Activated CD4-positive, alpha-beta T cell treated with anti-CD3 and anti-CD28 coated beads, Interleukin-2, amount 50 U/mL, for 48 hours (primary cell): ENCODE measurements around the gene GRB14.
"Not testable (repeated sequence)": the region's sequence is repeated elsewhere in the genome, so short reads cannot be mapped to it uniquely, and the experiment has no call there.

Experiments used
- DNase-seq, 2 experiments: peaks; one replicate each; pipeline ENCODE4 v3.0.0-alpha.2; 2020

The GRB14 gene

DNA sequence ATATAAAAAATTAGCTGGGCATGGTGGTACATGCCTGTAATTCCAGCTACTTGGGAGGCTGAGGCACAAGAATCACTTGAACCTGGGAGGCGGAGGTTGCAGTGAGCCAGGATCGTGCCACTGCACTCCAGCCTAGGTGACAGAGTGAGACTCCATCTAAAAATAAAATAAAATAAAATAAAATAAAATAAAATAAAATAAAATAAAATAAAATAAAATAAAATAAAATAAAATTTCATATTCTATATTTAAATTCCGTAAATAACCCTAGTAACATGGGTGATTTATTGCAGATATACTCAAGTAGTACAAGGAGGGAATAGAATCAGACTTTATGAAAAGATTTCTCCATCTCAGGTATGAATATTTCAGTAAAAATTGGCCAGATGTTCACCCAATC is 71.6 kb downstream of the GRB14 start:
- DNase-seq, result not testable (repeated sequence)

DNA sequence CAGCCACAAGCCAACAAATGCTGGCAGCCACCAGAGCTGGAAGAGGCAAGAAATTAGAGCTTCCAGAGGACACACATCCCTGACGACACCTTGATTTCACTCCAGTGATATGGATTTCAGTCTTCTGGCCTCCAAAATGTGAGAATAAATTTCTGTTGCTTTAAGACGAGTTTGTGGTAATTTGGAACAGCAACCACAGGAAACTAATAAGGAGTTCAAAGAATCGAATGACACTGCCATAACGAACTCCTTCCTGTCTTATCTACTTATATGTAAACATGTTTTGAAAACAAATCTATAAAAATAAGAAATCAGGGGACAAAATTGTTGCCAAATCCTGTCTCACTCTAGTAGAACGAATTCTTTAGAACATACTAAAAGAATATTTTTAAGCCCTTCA is 75.8 kb downstream of the GRB14 start:
- no peak for DNase-seq

DNA sequence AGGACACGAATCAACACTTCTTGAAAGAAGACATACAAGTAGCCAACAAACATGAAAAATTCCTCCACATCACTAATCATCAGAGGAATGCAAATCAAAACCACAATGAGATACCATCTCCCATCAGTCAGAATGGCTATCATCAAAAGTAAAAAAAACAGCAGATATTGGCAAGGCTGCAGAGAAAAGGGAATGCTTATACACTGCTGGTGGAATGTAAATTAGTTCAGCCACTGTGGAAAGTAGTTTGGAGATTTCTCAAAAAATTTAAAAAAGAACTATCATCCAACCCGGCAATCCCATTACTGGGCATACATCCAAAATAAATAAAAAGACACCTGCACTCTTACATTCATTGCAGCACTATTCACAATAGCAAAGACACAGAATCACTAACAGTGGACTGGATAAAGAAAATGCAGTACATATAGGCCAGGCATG is 78.7 kb downstream of the GRB14 start:
- no peak for DNase-seq

DNA sequence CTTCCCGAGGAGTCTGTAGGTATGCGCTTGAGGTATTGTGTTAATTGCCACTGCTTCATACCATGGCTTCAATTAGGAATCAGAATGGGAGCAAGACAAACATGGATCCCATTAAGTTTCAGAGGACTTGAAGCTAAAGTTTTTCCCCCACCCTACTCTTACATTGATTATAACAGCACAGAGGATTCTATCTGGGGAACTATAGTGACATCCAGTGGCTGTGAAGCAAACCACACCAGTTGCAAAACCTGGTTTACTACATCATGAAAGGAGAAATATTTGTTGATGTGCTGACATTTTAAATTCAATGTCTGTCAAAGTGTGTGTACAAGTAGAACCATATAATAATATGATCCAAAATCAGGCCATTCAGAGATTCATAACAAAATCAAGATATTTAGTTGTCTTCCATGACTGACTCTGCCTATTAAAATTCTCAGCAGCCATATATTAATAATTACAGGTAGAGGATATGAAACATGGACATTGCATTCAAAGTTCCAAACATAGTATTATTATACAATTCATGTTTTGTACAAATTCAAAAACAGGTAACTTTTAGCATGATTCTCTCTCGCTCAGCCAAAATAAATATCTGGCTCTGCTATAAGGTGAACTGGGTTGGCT is 82.9 kb downstream of the GRB14 start:
- DNase-seq, result no peak

DNA sequence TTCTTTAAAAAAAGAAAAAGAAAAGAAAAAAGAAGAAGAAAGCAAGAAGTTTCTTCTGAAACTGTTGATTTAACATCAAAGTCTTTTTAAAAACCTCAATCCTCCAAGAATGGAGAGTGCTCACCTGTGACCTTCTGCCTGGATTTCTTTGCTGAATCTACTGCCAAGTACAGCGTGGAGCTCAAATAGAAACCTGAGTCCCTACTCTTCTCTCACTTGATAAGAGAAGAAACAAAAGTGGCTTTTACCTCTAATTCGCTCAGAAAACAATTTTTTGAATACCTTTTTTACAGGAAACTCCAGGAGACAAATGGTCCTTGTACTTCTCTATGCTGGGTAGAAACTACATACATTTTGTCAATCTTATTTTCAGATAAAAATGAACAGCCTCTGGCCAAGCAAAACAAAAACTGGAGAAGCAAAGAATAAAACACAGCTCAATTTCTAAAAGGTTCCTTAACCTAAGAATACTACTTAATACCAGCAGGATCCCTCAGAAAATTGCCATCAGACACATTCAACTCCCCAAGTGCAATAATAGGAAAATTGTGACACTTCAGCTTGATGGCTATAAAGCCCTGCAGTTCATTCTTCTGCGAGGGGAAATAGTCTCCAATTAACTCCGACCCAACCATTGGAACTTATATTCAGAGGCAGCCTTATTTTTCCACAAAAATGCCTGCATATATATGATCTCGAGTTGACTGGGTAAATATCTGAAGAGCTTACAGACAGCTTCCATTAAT is 85.8 kb downstream of the GRB14 start:
- DNase-seq, result no peak

DNA sequence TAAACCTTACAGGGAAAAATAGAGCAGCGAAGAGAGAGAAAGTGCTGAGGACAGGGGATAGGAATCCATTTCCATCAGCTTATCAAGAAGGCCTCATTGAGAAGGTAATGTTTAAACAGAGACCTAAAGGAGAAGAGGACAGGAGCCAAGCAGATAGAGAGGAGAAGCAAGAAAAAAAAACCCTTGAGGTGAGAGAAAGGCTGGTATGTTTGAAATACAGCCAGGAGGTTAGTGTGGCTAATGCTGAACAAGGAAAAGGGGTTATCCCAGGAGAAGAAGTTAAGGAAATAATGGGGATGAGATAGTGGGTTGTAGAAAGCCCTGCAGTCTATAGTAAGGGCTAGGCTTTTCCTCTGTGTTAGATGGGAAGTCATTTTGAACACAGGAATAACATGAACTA is 90.8 kb downstream of the GRB14 start:
- DNase-seq, result no peak

DNA sequence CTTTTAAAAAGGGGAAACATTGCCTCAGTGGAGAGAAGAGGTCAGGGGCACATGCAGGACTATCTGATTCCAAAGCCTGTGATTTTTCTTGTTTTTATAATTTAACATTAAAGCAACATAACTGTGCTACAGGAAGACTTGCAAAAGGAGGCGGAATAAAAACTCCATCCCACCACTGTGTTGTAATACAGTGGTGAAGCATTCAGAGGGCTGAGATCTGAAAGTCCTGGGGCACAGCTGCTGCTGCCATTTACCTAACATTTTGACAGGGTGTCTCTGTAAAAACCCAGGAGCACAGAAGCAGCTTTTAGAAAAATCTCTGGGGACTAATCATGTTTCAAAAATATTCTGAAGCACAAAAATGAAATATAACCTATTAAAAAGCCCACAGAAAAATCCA is 97.6 kb downstream of the GRB14 start:
- DNase-seq, result no peak

DNA sequence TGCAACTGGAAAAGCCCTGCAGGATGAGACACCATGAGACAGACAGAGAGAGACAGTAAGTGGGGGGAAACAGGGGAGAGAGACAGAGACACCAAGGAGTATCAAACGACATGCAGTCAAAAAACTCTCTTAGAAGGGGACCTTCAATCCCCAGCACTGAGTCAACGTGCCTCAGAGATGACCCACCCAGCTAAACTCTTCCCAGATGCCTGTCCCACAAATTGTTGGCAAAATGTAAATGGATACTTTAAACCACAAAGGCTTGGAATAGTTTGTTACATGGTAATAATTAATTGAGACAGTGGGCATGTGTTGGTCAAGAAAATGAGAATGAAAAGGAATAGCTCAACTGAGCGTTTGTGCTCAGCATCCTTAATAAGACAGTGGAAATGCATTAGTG is 98.3 kb downstream of the GRB14 start:
- DNase-seq, result no peak

DNA sequence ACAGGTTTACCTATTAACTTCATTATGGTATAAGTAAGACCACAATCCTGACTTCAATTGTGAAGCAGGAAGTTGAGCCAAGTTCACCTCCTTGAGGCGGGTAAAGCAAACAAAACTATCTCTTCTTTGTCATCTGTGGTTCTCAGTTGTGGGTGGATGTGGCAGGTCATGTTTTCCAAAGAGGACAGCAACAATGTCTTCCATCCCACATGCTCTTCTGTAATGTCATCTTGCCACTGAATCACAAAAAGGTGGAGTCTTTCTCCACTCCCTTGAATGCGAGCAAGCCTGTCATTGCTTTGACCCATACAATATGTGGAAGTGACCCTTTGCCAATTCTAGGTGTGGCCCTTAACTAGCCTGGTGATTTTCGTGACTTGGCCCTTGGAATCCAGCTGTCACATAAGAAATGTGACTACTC is 98.7 kb downstream of the GRB14 start:
- no peak for DNase-seq

DNA sequence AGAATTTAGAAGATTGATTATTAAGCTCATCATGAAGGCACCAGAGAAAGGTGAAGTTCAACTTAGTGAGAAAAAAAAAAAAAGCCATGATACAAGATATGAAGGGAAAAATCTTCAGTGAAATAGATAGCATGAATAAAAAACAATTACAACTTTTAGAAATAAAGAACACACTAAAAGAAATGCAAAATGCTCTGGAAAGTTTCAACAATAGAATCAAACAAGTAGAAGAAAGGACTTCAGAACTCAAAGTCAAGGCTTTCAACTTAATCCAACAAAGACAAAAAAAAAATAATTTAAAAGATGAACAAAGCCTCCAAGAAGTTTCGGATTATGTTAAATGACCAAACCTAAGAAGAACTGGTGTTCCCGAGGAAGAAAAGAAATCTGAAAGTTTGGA is 105.5 kb downstream of the GRB14 start:
- no peak for DNase-seq

DNA sequence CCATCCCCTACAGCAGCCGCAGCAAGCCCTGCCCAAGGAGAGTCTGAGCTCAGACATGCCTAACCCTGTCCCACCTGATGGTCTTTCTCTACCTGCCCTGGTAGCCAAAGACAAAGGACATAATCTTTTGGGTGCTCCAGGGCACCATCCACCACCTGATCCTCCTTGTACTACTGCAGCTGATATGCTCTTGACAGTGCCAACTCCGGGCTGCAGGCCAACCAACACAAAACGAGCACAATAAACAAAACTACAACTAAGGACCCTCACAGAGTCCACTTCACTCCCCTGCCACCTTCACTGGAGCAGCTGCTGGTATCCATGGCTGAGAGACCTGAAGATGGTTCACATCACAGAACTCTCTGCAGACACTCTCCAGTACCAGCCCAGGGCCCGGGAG is 106.3 kb downstream of the GRB14 start:
- DNase-seq, result no peak

DNA sequence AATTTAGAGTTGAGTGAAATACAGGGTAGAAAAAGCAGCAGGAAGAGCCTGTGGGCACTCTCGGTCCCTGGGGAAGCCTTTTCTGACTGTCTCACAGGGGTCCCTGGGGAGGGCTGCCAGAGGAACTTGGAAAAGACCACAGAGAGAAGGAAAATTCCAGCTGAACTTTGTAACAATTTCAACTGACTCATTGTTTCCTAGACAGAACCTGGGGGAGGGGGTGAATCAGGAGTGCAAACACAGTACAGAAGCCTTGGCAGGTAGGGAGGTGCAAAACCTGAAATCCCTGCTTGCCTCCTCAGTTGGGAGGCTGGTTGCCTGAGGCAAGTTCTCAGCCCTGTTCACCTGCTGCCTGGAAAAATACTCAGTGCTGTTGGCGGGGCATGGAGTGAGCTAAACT is 106.8 kb downstream of the GRB14 start:
- no peak for DNase-seq

DNA sequence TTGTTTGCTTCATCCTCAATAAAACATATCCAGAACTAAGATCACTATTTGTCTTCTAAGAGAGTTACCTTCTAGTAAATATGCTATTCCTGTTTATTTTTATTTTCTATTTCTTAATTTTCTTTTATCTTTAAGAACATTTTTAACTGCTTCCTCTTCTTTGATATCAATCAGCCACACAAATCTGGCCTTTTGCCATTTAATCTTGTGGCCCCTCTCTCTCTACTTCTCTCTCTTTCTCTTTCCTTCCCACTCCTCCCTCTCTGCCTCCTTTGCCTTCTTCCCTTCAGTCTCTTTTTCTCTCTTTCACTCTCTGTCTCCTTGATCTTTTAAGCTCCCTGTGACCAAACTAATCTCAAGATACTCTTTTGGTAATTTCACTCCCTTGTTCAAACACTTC is 108.4 kb downstream of the GRB14 start:
- DNase-seq, result no peak

DNA sequence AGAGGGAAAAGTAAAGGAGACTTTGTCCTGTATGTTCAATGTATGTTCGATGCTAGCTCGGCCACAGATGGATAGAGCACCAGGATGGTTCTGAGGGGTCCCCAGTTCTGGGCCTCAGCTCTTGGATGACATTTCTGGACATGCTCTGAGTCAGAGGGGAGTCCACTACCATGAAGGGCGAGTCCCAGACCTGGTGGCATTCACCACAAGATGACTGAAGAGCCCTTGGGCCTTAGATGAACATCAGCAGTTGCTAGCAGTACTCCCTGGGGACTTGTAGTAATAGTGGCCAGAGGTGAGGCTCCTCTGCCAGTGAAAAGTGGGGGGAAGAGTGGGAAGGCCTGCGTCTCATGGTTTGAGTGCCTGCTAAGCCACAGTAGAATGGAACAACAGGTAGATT is 109.5 kb downstream of the GRB14 start:
- DNase-seq, result no peak

DNA sequence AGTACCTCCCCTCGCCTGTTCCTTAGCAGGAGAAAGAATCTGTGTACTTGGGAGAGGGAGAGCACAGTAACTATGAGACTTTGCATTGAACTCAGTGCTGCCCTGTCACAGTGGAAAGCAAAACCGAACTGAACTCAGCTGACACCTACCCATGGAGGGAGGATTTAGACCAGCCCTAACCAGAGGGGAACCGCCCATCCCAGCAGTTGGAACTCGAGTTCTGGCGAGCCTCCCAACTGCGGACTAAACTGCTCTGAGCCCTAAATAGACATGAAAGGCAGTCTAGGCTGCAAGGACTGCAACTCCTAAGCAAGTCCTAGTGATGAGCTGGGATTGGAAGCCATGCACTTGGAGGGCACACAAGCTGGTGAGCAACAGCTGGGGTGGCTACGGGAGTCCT is 110.4 kb downstream of the GRB14 start:
- no peak for DNase-seq

DNA sequence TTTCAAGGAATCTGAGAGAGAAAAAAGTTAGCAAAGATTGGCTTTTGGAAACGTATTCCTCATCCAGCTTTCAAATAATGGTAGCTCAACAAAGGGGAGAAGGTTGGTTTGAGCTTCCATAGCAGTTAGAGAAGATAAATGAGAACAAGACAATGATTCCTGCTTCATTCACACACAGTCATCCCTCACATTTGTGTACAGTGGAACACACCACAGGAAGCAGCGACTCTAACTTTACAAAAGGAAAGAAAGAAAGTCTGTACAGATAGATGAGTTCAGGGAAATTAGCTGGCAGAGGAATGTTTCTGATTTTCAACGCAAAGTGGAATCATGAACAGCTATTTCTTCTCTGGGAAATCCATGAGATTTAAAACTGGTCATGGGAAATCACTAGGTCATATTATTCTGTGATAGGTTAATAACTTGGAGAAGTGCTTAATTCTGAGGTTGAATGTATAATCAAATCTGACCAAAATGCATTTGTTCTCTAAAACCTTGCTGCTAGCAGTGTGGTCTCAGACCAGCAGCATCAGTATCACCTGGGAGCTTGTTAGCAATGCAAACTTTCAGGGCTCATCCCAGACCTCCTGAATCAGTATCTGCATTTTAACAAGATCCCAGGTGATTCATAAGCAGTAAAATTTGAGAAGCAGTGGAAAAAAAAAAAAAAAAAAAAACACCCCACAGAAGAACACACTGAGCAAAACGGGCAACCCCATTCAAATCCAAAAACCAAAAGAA is 112.0 kb downstream of the GRB14 start:
- DNase-seq, result no peak

DNA sequence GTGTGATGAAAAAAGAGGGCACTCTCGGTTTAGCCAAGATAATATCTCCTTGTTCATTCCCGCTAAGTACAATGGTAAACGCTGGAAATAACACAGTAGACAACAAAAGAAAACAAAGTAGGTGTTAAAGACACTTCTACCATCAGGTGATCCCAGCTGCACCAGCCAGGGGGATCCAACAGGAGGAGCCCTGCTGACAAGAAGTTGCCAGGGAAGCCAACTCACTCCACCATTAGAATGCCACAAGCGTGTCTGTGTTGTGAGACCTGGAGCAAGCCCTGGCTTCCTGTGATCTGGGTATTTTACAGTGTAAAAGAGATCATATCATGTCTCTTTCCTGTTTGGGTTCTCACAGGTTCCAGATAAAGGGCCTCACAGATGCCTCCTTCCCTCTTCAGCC is 117.0 kb downstream of the GRB14 start:
- no peak for DNase-seq

DNA sequence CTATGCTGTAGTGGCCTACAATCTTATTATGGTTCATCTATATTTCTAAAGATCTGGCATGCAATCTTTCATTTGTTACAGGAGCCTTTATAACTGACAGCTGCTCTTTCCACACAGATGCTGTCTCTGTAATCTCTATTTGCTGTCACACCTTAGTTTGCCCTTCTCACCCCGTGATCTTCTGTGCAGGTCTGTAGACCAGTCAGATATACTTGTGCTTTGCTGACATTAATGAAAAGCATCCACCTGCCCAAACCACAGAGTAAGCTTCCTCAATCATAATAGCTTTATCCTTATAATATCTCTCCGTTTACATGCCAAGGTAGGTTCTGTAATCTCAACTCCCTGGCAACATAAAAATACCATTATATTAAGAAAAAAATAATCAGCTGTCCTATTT is 122.4 kb downstream of the GRB14 start:
- DNase-seq, result no peak

DNA sequence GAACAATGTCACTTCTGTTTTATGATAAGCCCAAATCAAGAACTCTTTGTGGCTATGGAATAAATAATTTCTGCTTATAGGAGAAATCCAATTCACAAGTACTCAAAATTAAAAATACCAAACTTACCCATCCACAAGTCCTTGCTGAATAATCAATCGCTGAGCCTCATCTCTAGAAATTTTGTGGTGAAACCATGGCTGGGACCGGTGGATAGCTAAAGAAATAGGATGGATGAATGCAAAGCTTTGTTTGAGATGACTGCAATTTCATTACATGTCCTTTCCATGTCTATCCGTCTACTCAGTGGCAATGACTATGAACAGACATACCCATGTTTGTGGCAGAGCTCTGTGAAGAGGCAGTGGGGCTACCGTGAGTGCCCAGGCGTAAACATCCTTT is 124.4 kb downstream of the GRB14 start:
- DNase-seq, result no peak

DNA sequence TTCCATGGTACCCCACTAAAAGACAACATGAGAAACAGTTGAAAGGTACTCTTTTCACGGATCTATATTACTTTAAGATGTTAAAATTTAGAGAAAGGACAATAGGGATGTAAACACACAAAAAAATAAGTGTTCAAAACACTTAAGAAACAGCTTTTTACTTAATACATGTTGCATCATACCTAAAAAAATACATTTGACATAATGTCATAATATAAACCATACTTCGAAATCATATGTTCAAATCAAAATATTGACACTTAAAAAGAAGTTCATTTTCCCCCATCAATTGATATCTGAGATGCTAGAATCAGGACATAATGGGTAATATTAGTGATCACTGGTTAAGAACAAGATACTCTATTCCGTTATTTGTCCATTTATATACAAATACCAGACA is 124.9 kb downstream of the GRB14 start:
- DNase-seq, result no peak

DNA sequence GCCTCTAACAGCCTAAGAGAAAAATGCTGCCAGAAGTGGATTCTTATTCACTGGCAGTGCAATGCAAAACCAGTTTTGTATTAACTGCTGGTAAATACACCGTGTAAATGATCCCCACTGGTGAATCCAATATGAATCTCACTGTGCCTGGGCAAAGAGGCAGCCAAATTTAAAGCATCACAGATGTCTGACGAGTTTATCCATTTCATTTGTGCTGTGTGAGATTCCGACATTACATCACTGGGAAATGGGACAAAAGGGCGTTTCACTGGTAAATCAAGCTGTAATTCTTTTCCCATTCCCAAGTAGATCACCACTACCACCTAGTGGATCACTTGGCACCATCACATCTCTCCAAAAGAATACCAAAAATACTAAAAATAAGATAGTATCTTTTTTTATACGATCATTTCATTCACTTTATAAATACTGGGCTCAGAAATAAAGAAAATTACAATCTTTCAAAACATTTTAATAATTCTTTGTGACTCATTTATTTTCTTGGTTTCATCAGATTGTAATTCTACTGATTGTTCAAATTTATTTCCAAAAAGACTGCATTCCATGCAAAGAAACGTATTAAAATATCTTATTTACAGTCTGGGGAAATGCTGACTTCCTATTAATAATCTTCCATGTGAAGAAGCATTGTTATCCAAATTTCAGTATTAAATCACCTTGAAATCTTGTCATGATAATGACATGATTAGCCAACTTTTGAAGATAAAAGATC is 125.6 kb downstream of the GRB14 start:
- DNase-seq, result no peak

DNA sequence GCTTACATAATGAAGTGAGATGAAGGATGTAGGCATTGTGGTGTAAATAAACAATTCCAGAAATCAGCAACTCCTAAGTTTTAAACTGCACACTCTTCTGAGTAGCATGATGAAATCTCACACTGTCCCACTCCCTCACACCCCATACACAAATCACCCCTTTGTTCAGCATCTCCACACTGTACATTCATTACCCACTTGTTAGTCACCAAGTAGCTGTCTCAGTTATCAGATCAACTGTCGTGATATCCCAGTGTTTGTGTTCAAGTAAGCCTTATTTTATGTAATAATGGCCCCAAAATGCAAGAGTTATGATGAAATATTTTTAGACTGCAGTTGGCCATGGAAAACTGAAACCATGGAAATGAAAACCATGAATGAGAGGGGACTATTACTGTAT is 135.7 kb downstream of the GRB14 start:
- no peak for DNase-seq

DNA sequence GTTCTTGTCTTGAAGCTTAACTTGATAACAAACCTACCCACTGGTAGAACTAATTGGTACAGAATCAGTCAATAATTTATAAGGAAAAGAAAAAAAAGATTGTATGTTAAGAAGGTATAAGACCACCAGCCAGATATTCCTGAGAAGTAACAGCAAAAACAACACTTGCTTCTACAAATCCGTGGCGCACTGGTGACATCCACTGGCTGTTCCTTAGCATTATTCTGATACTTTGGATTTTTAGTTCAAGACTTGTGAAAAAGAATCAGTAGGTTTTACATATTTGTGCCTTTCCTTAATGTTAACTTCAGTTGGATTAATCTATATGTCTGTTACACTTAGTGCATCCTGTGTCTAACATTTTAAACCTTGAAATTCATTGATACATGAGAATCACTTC is 141.8 kb downstream of the GRB14 start:
- DNase-seq, result no peak

DNA sequence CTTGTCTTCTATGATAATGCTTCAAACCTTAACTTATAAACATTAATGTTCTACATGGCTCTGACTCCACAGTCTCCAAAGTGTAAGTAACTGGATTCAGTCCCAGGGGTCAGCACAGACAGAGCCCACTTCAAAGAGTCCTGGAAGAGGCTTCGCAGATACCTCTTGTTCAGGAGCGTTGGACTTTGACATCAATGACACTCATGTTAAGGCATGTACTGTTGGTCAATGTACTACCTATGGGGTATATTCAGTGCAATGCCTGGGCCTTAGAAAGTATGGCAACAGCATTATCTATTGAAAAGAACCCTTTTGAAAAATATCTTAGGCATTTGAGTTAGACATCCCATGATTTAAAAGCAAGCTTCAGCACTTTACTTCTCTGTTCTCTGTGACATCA is 143.1 kb downstream of the GRB14 start:
- DNase-seq, result no peak
